ENCODE data around the gene PTPRD.

DNA sequence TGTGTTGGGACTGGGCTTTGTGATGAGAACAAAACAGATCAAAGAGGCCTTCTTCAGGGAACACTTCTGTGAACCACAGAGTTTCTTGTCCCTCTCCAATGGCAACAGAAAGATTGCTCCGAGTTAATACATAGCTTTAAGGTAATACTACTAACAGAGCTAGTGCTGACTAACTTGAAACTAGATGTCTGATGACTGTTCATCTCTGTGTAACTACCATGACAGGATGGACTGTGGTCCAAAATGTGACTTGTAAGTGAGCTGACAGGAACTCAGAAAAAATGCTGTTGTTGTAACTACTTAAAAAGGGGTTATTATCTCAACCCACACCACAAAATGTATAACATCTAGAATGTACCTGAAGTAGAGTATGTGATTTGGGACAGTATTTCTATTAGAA lies 2183.0 kb downstream of the PTPRD start:
- TF ChIP-seq, protein P1, sequence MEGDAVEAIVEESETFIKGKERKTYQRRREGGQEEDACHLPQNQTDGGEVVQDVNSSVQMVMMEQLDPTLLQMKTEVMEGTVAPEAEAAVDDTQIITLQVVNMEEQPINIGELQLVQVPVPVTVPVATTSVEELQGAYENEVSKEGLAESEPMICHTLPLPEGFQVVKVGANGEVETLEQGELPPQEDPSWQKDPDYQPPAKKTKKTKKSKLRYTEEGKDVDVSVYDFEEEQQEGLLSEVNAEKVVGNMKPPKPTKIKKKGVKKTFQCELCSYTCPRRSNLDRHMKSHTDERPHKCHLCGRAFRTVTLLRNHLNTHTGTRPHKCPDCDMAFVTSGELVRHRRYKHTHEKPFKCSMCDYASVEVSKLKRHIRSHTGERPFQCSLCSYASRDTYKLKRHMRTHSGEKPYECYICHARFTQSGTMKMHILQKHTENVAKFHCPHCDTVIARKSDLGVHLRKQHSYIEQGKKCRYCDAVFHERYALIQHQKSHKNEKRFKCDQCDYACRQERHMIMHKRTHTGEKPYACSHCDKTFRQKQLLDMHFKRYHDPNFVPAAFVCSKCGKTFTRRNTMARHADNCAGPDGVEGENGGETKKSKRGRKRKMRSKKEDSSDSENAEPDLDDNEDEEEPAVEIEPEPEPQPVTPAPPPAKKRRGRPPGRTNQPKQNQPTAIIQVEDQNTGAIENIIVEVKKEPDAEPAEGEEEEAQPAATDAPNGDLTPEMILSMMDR (conservative IDR thresholded peaks at IDR 0.05; ENCODE audit: low read length), result no peak
- TF ChIP-seq EZH2phosphoT487 (IDR thresholded peaks at IDR 0.05; ENCODE audit: borderline replicate concordance), result no peak

Measured in Loucy (cell line).